ENCODE data around the gene ZNF341. TPM values are rescaled to one million over a fixed set of nuclear protein-coding genes. Genes with fewer than 3 reads are reported as not detected.

Gene ZNF341
- total RNA-seq, 1 donor from 2014 or later = 1.8 TPM

DNA sequence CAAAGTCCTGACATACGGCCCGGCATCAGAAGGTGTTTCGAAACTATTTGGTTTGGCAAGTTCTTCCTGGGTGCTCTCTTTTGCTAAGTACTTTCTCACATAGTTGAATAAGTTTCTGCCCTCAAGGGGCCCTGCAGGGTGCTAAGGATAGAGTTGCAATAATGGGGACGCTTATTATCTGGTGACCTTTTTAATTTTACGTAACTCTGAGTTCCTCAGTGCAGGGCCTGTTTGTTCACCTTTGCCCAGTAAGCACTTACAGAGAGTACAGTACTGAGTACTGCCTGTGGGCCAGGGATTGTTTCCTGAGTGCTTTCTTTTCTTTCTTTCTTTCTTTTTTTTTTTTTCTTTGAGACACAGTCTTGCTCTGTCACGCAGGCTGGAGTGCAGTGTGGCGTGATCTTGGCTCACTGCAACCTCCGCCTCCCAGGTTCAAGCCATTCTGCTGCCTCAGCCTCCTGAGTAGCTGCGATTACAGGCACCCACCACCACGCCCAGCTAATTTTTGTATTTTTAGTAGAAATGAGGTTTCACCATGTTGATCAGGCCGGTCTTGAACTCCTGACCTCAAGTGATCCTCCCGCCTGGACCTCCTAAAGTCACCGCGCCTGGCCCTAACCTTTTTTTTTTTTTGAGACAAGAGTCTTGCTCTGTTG, 7.2 kb upstream of the ZNF341 start:
- ATAC-seq = no peak
- no peak for DNase-seq (ENCODE audit: missing footprints)
- intact Hi-C loops (cut with DNase I) = loop anchor here (5.0 kb wide), 1 partner anchor 52 kb away; the partner anchor contains the start of gene NECAB3

DNA sequence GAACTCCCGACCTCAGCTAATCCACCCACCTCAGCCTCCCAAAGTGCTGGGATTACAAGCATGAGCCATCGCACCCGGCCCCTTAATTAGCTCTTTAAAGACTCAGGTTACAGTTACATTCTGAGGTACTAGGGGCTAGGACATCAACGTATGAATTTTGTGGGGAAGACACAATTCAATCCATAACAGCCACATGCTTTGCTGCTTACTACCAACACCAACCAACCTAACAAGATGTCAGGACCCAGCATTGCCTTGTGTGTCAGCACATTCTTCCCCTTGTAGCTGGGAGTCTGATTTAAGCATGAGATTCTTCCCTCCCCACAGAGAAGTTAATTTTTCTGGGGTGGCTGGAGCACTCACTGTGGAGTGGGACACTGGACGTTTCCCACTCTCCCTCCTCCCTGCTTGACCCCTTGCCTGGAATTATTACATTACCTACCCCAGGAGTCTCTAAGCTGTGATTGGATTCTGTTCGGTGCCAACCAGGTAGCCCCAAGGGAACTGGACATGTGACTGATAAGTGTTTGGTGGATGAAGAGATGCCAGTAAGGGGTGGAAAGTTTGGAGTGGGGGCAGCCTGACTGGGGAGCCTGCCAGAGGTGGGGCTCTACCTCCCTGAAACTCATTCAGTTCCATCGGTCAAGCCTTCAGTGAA, 6.1 kb upstream of the ZNF341 start:
- no peak for DNase-seq (ENCODE audit: missing footprints)
- ATAC-seq = no peak
- intact Hi-C loops (cut with DNase I) = no loop called here

DNA sequence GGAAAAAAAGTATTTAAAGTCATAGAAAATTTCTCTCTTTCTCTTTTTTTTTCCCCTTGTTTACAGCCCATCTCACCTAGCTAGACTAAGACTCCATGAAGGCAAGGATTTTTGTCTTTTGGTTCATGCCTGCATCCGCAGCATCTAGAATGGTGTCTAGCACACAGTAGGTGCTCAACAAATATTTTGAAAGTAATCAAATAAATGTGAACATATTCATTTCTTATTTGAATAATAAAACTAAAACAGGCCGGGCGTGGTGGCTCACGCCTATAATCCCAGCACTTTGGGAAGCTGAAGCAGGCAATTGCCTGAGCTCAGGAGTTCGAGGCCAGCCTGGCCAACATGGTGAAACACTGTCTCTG, 4.7 kb upstream of the ZNF341 start:
- no peak for ATAC-seq
- no peak for DNase-seq (ENCODE audit: missing footprints)
- intact Hi-C loops (cut with DNase I) = no loop called here

DNA sequence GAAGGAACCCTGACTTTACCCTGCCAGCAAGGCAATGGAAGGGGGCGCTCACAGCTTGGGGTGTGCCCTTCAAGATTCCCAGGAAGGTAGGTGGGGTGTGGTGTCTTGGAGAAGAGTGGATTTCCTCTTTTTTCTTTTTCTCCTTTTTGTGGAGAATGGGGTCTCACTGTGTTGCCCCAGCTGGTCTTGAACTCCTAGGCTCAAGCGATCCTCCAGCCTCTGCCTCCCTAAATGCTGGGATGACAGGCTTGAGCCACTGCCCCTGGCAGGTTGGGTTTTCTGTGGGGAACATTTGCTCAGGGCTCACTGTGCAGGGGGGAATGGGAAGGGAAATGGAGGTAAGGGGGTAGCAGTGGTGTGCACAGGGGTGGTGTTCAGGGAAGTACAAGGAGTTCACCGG, 4.0 kb upstream of the ZNF341 start:
- no peak for DNase-seq (ENCODE audit: missing footprints)
- intact Hi-C loops (cut with DNase I) = no loop called here
- ATAC-seq = no peak

DNA sequence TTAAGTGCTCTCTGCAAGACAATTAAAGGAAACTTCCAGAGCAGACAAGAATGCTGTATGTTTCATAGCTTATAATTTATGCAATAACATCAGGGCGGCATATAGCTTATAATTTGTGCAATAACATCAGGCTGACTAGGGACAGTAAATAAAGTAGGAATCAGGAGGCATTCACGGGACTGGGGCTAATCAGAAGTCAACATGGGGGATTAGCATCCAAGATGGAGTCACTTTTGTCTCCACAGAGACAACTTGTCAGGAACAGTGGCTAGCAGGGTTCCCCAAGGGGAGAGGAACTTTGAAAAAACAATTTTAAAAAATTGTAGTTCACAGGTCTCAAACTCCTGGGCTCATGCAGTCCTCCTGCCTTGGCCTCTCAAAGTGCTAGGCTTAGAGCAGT, 3.3 kb upstream of the ZNF341 start:
- ATAC-seq = no peak
- intact Hi-C loops (cut with DNase I) = no loop called here

DNA sequence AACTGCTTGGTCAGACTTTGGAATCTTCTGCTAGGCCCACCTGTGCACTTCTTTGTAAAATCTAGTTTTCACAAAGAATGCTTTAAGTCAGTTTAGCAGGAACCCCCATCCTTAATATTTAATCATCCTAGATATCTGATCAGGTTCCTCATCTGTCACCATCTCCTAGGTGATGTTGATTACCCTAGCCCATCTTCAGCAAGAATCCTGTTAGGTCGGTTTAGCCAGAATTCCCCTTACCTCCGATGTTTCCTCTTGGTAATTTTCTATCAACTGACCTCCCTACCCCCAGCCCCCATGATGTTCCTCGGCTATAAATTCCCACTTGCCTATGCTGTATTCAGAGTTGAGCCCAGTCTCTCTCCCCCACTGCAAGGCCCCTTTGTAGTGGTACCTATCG, 2.7 kb upstream of the ZNF341 start:
- no peak for ATAC-seq
- DNase-seq (ENCODE audit: missing footprints) = no peak
- intact Hi-C loops (cut with DNase I) = no loop called here

More for the DNA sequence above, 3.3 kb upstream of the ZNF341 start:
- DNase-seq (ENCODE audit: missing footprints) = no peak

DNA sequence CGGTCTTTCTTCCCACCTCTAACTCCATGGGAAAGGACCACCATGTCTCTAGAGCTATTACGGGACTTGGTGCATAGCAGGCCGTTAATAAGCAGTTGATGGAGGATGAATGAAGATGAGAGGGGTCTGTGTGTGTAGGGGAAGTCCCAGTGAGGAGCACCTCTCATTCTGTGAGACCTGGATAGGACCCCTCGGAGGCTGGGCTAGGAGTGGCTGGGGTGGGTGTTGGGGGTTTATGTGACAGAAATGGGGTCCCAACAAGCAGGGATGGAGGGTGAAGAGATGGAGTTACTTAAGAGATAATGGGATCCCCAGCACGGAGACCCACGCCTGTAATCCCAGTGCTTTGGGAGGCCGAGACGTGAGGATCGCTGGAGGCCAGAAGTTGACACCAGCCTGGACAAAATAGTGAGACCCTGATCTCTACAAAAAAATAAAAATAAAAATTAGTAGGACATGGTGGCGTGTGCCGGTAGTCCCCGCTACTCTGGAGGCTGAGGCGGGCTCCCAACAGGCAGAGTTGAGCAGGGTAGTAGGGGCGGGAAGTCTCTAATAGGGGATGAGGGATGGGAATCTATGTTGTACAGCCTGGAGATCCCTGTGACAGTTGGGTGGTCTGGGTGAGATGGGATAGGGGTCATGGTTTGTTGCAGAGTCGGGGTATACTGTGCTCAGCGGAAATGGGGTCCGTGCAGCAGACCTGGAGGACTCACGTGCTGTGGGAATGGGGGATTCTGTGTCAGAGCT, 677 bp upstream of the ZNF341 start:
- no peak for ATAC-seq
- DNase-seq (ENCODE audit: missing footprints) = no peak
- intact Hi-C loops (cut with DNase I) = loop anchor here (5.0 to 10.0 kb wide), 3 partner anchors 81 to 276 kb away; partner anchors contain the start of gene CHMP4B

DNA sequence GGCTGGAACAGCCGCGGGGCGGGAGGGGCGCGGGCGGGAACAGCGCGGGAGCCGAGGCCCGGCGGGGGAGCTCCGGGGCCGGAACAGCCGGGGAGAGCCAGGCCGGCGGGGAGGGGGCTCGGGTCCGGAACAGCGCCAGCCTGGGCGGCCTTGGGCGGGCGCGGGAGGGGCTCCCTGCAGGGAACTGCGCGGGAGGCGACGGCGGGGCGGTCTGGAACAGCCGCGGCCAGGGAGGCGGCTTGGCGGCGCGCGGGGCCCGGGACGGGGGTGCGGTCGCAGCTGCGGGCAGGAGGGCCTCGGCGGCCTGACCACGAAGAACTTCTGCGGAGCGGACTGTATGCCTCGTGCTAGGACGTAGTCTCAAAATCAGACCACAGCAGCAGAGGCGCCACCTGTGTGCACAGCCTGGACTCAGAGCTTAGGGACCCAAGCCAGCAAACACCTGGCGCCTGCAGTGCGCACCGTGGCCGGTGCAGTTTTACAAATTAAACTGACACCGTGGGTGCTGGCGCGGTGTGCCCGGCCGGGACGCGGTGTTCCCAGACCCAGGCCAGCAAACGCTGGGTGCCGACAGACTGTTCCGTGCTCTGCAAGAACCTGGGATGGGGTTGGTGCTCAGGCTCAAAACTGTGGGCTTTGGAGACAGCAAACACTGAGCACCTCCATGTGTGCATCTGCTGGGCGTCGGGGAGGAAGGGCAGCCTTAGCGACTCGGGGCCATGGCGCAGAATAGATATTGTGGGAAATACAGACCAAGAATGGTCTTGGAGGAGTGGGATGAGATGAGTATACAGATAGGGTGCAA, 572 bp downstream of the ZNF341 start:
- DNase-seq (ENCODE audit: missing footprints) = peak; percentile 93
- intact Hi-C loops (cut with DNase I) = loop anchor here (5.0 to 10.0 kb wide), 3 partner anchors 80 to 278 kb away; partner anchors contain the start of gene CHMP4B
- ATAC-seq = peak; percentile 85

DNA sequence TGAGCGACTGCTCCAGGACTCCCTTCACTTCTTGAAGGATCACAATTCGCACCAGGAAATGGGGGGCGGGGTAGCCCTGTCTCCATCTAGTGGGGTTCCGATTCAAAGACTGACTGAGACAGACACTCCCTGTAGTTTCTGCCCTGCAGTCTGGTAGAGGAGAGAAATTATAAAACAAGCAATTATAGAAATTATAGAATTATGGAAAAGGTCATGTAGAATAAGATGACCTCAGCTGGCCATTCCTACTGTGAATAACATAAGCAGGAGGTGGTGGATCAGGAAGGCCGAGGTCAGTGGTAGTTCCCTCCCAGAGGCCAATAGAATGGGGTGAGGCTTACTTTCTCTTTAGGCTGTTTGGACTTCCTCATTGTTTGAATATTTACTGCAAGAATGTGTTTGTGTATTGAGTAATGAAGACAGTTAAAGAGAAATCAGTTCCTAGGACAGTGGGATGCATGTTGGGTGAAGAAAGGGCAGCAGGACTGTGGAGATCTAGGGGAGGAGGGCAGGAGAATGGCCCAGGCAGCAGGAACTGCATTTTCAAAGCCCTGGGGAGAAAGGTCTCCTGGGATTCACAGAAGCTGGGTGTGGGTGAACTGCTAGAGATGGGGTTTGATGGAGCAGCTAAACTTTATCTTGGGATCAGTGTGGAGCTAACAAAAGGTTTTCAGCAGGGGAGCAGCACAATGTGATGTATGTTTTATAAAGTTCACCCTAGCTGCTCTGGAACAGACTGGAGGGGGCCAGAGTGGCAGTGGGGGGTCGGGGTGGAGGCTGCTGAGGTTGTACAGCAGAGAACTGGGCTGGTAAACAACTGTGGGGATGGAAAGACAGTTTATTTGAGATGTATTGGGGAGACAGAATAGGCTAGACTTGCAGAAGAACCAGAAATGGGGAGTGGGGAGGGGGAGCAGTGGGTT, 2.1 kb downstream of the ZNF341 start:
- intact Hi-C loops (cut with DNase I) = loop anchor here (5.0 to 10.0 kb wide), 3 partner anchors 78 to 279 kb away; partner anchors contain the start of gene CHMP4B
- ATAC-seq (no peak), DNase-seq (ENCODE audit: missing footprints) (peak; percentile 69)

DNA sequence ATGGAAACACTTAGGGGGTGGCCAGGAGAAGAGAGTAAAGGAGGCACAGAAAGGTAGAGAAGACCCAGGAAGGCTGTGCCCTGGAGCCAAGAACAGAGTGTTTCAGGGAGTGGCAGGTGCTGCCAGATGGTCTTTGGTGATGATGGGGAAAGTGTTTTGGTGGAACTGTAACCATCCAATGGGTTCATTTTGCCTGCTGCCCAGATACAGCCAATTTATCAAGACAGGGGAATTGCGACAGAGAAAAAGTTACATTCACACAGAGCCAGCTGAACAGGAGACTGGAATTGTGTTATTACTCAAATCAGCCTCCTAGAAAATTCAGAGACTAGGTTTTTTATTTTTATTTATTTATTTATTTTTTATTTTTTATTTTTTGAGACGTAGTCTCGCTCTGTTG, 5.2 kb downstream of the ZNF341 start:
- intact Hi-C loops (cut with DNase I) = loop anchor here (10.0 kb wide), 1 partner anchor 282 kb away; no protein-coding TSS in a partner anchor
- no peak for DNase-seq (ENCODE audit: missing footprints)
- ATAC-seq = no peak

DNA sequence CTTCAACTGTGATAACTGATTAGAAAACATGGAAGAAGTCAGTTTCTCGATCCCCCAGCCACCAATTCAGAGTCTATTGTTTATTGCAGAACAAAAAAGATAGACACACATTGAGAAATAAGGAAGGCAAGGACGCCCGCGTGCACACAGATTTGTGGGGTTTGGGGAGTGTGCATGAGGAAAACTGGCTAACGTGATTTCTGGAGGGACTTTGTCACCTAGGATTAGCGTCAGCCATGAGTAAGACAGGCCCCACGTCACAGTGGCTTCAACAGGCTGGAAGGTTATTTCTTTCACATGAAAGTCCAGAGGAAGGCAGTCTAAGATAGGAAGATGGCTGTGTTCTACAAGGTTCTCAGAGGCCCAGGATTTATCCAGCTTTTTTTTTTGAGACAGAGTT, 7.7 kb downstream of the ZNF341 start:
- ATAC-seq (no peak), DNase-seq (ENCODE audit: missing footprints) (no peak)
- intact Hi-C loops (cut with DNase I) = loop anchor here (10.0 kb wide), 1 partner anchor 285 kb away; no protein-coding TSS in a partner anchor

DNA sequence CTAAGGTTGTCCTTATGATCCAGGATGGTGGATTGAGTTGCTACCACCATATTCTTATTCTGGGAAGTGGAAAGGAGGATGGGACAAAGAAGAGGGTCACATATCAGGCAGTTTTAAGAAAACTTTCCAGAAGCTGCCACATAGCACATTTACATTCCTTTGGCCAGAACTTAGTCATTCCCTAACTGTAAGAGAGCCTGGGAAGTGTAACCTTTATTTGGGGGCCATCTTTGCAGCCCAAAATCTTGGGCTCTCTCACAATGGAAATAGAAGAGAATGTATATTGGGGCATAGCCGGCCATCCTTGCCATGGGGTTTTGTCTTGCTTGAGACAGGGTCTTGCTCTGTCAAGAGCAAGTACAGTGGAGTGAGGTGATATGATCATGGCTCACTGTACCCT, 8.4 kb downstream of the ZNF341 start:
- intact Hi-C loops (cut with DNase I) = no loop called here
- DNase-seq (ENCODE audit: missing footprints) = no peak
- no peak for ATAC-seq

DNA sequence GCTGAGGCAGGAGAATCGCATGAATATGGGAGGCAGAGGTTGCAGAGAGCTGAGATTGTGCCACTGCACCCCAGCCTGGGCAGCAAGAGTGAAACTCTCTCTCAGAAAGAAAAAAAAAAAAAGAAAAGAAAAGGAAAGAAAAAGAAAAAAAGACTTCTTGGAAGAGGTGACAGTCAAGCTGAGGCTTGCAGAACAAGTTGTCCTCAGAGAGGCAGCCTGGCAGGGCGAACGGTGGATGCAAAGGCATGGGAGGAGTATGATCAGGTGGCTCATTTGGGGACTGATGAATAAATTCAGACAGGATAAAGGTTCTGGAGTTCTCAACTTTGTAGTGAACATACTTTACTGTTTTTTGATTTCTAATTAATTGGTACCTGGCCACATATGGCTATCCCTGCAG, 12.4 kb downstream of the ZNF341 start:
- intact Hi-C loops (cut with DNase I) = no loop called here
- DNase-seq (ENCODE audit: missing footprints) (no peak), ATAC-seq (no peak)

DNA sequence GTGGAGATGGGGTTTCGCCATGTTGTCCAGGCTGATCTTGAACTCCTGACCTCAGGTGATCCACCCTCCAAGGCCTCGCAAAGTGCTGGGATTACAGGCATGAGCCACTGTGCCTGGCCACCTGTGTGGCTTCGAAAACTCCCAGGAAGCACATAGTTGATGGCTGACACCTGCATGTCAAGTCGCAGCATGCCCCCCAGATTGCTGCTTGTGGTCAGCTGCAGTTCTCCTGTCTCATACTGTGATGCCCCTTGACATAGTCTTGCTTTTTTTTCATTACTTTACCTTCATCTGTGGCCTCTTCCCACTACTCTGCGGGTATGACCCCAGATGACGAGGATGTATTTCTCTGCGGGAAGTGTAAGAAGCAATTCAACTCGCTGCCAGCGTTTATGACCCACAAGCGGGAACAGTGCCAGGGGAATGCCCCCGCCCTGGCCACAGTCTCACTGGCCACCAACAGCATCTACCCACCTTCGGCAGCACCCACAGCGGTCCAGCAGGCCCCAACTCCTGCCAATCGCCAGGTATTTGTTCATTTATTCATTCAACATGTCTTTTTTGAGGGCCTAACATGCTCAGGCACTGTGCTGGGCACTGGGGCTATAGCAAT, 13.1 kb downstream of the ZNF341 start:
- intact Hi-C loops (cut with DNase I) = no loop called here
- no peak for ATAC-seq
- no peak for DNase-seq (ENCODE audit: missing footprints)

DNA sequence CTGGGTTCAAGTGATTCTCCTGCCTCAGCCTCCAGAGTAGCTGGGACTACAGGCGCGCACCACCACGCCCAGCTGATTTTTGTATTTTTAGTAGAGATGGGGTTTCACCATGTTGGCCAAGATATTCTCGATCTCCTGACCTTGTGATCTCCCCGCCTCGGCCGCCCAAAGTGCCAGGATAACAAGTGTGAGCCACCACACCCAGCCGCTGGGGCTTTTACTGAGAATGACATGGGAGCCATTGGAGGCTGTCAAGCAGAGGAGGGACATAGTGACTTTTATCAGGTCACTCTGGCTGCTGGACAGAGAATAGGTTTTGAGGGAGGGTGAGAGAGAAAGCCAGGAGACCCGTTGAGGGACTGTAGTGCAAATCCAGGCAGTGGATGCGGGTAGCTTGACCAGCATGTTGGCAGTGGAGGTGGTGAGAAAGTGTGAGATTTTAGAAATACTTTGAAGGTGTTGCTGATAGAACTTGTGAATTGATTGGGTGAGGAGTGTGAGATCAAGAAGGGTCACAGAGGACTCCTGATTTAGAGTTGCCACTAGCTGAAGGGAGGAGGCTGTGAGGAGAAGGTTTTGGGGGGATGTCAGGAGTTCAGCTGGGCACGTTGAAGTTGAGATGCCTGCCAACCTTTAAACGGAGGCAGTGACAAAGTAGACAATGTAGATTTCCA, 14.7 kb downstream of the ZNF341 start:
- DNase-seq (ENCODE audit: missing footprints) (no peak), ATAC-seq (no peak)
- intact Hi-C loops (cut with DNase I) = no loop called here

DNA sequence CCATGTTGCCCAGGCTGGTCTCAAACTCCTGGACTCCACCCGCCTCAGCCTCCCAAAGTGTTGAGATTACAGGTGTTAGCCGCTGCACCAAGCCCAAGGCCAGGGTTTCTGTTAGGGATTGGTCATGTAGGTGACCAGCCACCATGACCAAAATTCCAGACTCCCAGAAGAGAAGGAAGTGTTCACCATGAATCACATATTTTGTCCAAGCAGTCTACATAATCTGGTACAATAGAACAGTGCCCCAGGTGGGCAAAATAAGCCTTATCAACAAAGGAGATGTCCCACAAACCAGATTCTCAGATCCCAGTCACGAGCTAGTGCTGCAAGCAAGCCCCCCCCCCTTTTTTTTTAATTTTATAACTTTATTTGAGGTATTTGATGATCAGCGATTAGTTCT, 20.0 kb downstream of the ZNF341 start:
- intact Hi-C loops (cut with DNase I) = no loop called here
- ATAC-seq (no peak), DNase-seq (ENCODE audit: missing footprints) (no peak)

DNA sequence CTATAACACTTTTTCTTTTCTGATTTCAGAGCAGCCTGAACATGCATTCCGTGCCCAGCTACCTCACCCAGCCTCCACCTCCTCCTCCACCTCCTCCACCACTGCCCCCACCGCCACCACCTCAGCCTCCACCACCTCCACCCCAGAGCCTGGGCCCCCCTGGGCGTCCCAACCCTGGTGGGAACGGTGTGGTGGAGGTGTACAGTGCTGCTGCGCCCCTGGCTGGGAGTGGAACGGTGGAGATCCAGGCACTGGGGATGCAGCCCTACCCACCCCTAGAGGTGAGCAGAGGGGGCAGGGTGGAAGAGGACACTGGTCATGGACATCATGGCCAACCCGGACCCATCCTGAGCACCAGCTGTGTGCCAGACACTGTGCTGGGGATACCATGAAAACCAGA, 21.3 kb downstream of the ZNF341 start:
- ATAC-seq (no peak), DNase-seq (ENCODE audit: missing footprints) (no peak)
- intact Hi-C loops (cut with DNase I) = no loop called here

All from Right ventricle myocardium inferior (tissue), 1 donor.